HepG2 (cell line): ENCODE results near the gene DHRS13. TPM values are rescaled to one million over a fixed set of nuclear protein-coding genes. Genes with fewer than 3 reads are reported as not detected.

ENCODE experiments used
- CENPX ChIP-seq: sonication (generic); formaldehyde crosslinking; IDR thresholded peaks from 2 replicates; pipeline ENCODE4 v1.9.0; 2021; ENCODE audit warnings: mild to moderate bottlenecking, missing genetic modification reagents, moderate library complexity
- CREB1 ChIP-seq, 2 experiments: fragments of 450-650 bp in 1 of 2; IDR thresholded peaks; 2 replicates each; pipeline ENCODE4 v1.6.1; 2016 to 2017; ENCODE audit warnings: control low read depth in 1 of 2, mild to moderate bottlenecking in 1 of 2, missing compliant biosample characterization in 1 of 2, missing genetic modification characterization in 1 of 2
- CSRNP2 ChIP-seq: sonication (generic); formaldehyde crosslinking; conservative IDR thresholded peaks from 2 replicates; pipeline ENCODE4 v1.8.0; 2022; ENCODE audit warnings: low read depth, missing genetic modification reagents
- FOXO4 ChIP-seq: sonication (generic); formaldehyde crosslinking; conservative IDR thresholded peaks from 2 replicates; pipeline ENCODE4 v1.8.1; 2023; ENCODE audit warnings: missing genetic modification reagents
- PHF21A ChIP-seq: sonication (generic); formaldehyde crosslinking; IDR thresholded peaks from 2 replicates; pipeline ENCODE4 v1.5.0; 2020; ENCODE audit warnings: mild to moderate bottlenecking, missing genetic modification reagents
- RBFOX2 ChIP-seq: fragments of 200-400 bp; formaldehyde crosslinking; IDR thresholded peaks from 2 replicates; pipeline ENCODE4 v1.6.1; 2017; ENCODE audit warnings: low read depth, mild to moderate bottlenecking, low read length
- RFXANK ChIP-seq: IDR thresholded peaks from 2 replicates; pipeline ENCODE4 v1.6.1; 2016
- RNF219 ChIP-seq: sonication (generic); formaldehyde crosslinking; IDR thresholded peaks from 2 replicates; pipeline ENCODE4 v1.5.0; 2020; ENCODE audit warnings: mild to moderate bottlenecking, missing genetic modification reagents
- ZNF24 ChIP-seq: fragments of 450-650 bp; IDR thresholded peaks from 2 replicates; pipeline ENCODE4 v1.6.1; 2017; ENCODE audit warnings: antibody characterized with exemption, mild to moderate bottlenecking
- ZNF451 ChIP-seq: sonication (generic); formaldehyde crosslinking; IDR thresholded peaks from 2 replicates; pipeline ENCODE4 v1.5.0; 2020; ENCODE audit warnings: mild to moderate bottlenecking, missing genetic modification reagents
- ZNF598 ChIP-seq: sonication (generic); formaldehyde crosslinking; IDR thresholded peaks from 2 replicates; pipeline ENCODE4 v1.5.1; 2020; ENCODE audit warnings: mild to moderate bottlenecking, missing genetic modification reagents, borderline replicate concordance
- ZNF710 ChIP-seq: sonication (generic); formaldehyde crosslinking; IDR thresholded peaks from 2 replicates; pipeline ENCODE4 v1.5.0; 2020; ENCODE audit warnings: mild to moderate bottlenecking, missing genetic modification reagents, borderline replicate concordance
- polyA plus RNA-seq, 8 experiments: library from polyadenylated mRNA; depleted of rRNA in 3 of 8; stranded (reverse) in 7 of 8; unstranded in 1 of 8; fragments of >200 nt; fragmentation: Illumina TruSeq in 4 of 8; extraction: Trizol in 4 of 8; gene quantifications; 2 replicates each; pipeline versions ENCODE4 v1.2.1 to v1.2.3, GENCODE V29; 2011 to 2016; ENCODE audit warnings: low read depth in 4 of 8, missing spikeins in 1 of 8, mixed read lengths in 1 of 8; ENCODE audit not compliant: insufficient read depth in 1 of 8
- total RNA-seq, 5 experiments: library from RNA; depleted of rRNA; stranded (reverse); fragments of >200 nt; fragmentation: Illumina TruSeq; extraction: Trizol; gene quantifications; 2 replicates each; pipeline ENCODE4 v1.2.3, GENCODE V29; 2016; ENCODE audit warnings: low read depth in 1 of 5
- TF ChIP-seq, protein P1 (sequence below): sonication (generic); formaldehyde crosslinking; IDR thresholded peaks from 2 replicates; pipeline ENCODE4 v1.4.0; 2020; ENCODE audit warnings: missing genetic modification reagents, borderline replicate concordance
- TF ChIP-seq, protein P2 (sequence below): IDR thresholded peaks from 2 replicates; pipeline ENCODE4 v1.6.1; 2016; ENCODE audit warnings: missing biosample characterization, missing genetic modification reagents, low read depth

The DHRS13 gene
- total and polyA plus RNA-seq, 2 of the 13 experiments (the other 11 are each of a cell fraction or from before 2014, with no cell fraction given): 11.8 to 12.6 TPM

- TF ChIP-seq PHF21A (CRISPR knock-in tag) (peak; percentile 69; the same call in 1 of the 2 replicates), RBFOX2 (peak; percentile 82), CENPX (CRISPR knock-in tag) (no peak), CREB1 (IDR thresholded peaks at IDR 0.05) (peak; percentile 68; the same call in 1 of the 2 replicates), CREB1 (CRISPR knock-in tag; IDR thresholded peaks at IDR 0.05) (no peak), ZNF24 (peak; percentile 70; the same call in 1 of the 2 replicates), CSRNP2 (no peak), ZNF598 (CRISPR knock-in tag) (no peak; the same call in 1 of the 2 replicates), ZNF451 (CRISPR knock-in tag) (peak; percentile 93), RNF219 (CRISPR knock-in tag) (no peak), ZNF710 (peak; percentile 38; the same call in 1 of the 2 replicates), FOXO4 (CRISPR knock-in tag) (no peak), RFXANK (CRISPR knock-in tag) (0 out of 2 replicates have a peak, but pooled peaks have one; percentile 19)
- TF ChIP-seq, protein P1, sequence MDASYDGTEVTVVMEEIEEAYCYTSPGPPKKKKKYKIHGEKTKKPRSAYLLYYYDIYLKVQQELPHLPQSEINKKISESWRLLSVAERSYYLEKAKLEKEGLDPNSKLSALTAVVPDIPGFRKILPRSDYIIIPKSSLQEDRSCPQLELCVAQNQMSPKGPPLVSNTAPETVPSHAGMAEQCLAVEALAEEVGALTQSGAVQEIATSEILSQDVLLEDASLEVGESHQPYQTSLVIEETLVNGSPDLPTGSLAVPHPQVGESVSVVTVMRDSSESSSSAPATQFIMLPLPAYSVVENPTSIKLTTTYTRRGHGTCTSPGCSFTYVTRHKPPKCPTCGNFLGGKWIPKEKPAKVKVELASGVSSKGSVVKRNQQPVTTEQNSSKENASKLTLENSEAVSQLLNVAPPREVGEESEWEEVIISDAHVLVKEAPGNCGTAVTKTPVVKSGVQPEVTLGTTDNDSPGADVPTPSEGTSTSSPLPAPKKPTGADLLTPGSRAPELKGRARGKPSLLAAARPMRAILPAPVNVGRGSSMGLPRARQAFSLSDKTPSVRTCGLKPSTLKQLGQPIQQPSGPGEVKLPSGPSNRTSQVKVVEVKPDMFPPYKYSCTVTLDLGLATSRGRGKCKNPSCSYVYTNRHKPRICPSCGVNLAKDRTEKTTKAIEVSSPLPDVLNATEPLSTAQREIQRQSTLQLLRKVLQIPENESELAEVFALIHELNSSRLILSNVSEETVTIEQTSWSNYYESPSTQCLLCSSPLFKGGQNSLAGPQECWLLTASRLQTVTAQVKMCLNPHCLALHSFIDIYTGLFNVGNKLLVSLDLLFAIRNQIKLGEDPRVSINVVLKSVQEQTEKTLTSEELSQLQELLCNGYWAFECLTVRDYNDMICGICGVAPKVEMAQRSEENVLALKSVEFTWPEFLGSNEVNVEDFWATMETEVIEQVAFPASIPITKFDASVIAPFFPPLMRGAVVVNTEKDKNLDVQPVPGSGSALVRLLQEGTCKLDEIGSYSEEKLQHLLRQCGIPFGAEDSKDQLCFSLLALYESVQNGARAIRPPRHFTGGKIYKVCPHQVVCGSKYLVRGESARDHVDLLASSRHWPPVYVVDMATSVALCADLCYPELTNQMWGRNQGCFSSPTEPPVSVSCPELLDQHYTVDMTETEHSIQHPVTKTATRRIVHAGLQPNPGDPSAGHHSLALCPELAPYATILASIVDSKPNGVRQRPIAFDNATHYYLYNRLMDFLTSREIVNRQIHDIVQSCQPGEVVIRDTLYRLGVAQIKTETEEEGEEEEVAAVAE (CRISPR knock-in tag): no peak; the same call in 1 of the 2 replicates
- TF ChIP-seq, protein P2, sequence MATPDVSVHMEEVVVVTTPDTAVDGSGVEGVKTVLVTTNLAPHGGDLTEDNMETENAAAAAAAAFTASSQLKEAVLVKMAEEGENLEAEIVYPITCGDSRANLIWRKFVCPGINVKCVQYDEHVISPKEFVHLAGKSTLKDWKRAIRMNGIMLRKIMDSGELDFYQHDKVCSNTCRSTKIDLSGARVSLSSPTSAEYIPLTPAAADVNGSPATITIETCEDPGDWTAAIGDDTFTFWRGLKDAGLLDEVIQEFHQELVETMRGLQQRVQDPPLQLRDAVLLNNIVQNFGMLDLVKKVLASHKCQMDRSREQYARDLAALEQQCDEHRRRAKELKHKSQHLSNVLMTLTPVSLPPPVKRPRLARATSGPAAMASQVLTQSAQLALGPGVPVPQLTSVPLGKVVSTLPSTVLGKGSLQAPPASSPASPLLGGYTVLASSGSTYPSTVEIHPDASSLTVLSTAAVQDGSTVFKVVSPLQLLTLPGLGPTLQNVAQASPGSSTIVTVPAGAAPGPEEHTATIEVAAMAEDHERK (CRISPR knock-in tag): peak; percentile 83
These were observed at the start of gene DHRS13 (continued) for GRCh38 chr17:28902819-28903545.
